K562 (cell line): Measurements from ENCODE around the gene PDIA2. TPM values are rescaled to one million over a fixed set of nuclear protein-coding genes. Genes with fewer than 3 reads are reported as not detected.

Experiments
- ATAC-seq: fragments of 200-7000 bp; cut with Tn5 transposase; 3 replicates; pipeline ENCODE4 v1.9.1; 2020; ENCODE audit warnings: moderate library complexity
- BruUV-seq: library from RNA; stranded (reverse); fragments of 400-500 nt; replicated peaks from 2 replicates; lab custom pipeline; 2021; lab: Mats Ljungman, UMichigan
- CTCF ChIA-PET: fragments of 300-600 bp; formaldehyde crosslinking; extraction: SDS; loops from one replicate; lab custom pipeline; 2021; ENCODE audit warnings: low intra/inter-chr PET ratio; lab: Yijun Ruan, JAX
- POLR2A ChIA-PET: fragments of 300-600, 350-650 bp; sonication (Branson Sonifier 250); formaldehyde crosslinking; extraction: SDS; loops from one replicate; lab custom pipeline; 2021; ENCODE audit warnings: antibody characterized with exemption, inconsistent platforms; lab: Yijun Ruan, JAX
- DNase-seq, 4 experiments: peaks; one replicate each; pipeline versions ENCODE4 v3.0.0 to v3.0.0-alpha.2; 2011 to 2018; ENCODE audit warnings: low spot score in 3 of 4, mixed read lengths in 3 of 4; ENCODE audit errors: extremely low read depth in 1 of 4
- FAIRE-seq: peaks from 2 replicates; lab custom pipeline; 2011; peaks lifted over from hg19 to GRCh38; lab: Jason Lieb, UNC
- H2AFZ ChIP-seq: 2 replicates; pipeline ENCODE4 v1.6.0; 2011; ENCODE audit warnings: low read depth, low read length, control low read depth, inconsistent platforms
- H3K27ac ChIP-seq: fragments of 200-600 bp; 3 replicates; pipeline ENCODE4 v1.8.0; 2011; ENCODE audit warnings: low read depth, mild to moderate bottlenecking, control low read depth, inconsistent platforms, low read length, moderate library complexity, mixed read lengths; ENCODE audit errors: extremely low read depth
- H3K27me3 ChIP-seq, 2 experiments: fragments of 300-600 bp in 1 of 2; 2 replicates in 1 of 2; 3 replicates in 1 of 2; pipeline versions ENCODE4 v1.6.0 to v1.8.0; 2011; ENCODE audit warnings: inconsistent platforms in 2 of 2, low read length in 2 of 2, mild to moderate bottlenecking in 1 of 2, mixed read lengths in 1 of 2, moderate library complexity in 1 of 2; ENCODE audit not compliant: control insufficient read depth in 2 of 2, insufficient read depth in 2 of 2
- H3K36me3 ChIP-seq: fragments of 300-600 bp; 3 replicates; pipeline ENCODE4 v1.8.0; 2011; ENCODE audit warnings: mild to moderate bottlenecking, low read length, inconsistent platforms; ENCODE audit not compliant: control insufficient read depth, insufficient read depth
- H3K4me1 ChIP-seq, 2 experiments: fragments of 200-600 bp in 1 of 2; replicated peaks in 1 of 2; 2 replicates in 1 of 2; 3 replicates in 1 of 2; pipeline versions ENCODE4 v1.5.1 to v1.8.0; 2011; ENCODE audit warnings: inconsistent platforms in 2 of 2, low read length in 2 of 2, mild to moderate bottlenecking in 1 of 2, mixed read lengths in 1 of 2, moderate library complexity in 1 of 2; ENCODE audit not compliant: control insufficient read depth in 2 of 2, insufficient read depth in 2 of 2
- H3K4me2 ChIP-seq: 2 replicates; pipeline ENCODE4 v1.6.1; 2011; ENCODE audit warnings: low read length, control low read depth, inconsistent platforms, mixed read lengths; ENCODE audit not compliant: insufficient read depth
- H3K4me3 ChIP-seq: fragments of 200-600 bp; sonication (generic), shearing (Covaris generic); 2 replicates; pipeline ENCODE4 v1.5.1; 2016; ENCODE audit warnings: control low read depth, inconsistent platforms
- H3K79me2 ChIP-seq: fragments of 200-600 bp; 3 replicates; pipeline ENCODE4 v1.8.0; 2011; ENCODE audit warnings: low read length, inconsistent platforms; ENCODE audit not compliant: control insufficient read depth, insufficient read depth
- H3K9ac ChIP-seq, 2 experiments: 2 replicates each; pipeline versions ENCODE4 v1.6.0 to v1.6.1; 2011; ENCODE audit warnings: low read depth in 2 of 2, low read length in 2 of 2, control low read depth in 1 of 2, inconsistent platforms in 1 of 2, mild to moderate bottlenecking in 1 of 2, mixed read lengths in 1 of 2; ENCODE audit not compliant: insufficient read depth in 1 of 2
- H3K9me1 ChIP-seq: one replicate; pipeline ENCODE4 v1.6.0; 2011; ENCODE audit warnings: inconsistent platforms, mild to moderate bottlenecking, low read length, moderate library complexity; ENCODE audit not compliant: control insufficient read depth, insufficient read depth
- H3K9me3 ChIP-seq: replicated peaks from 2 replicates; pipeline ENCODE4 v1.5.1; 2011; ENCODE audit warnings: low read depth, low read length, inconsistent platforms; ENCODE audit not compliant: control insufficient read depth, insufficient read depth
- H4K20me1 ChIP-seq: replicated peaks from 2 replicates; pipeline ENCODE4 v1.6.1; 2011; ENCODE audit warnings: low read length, inconsistent platforms, mixed read lengths; ENCODE audit not compliant: control insufficient read depth, insufficient read depth
- BCL6 ChIP-seq: fragments of 250-450 bp; sonication (Bioruptor Pico); IDR thresholded peaks from 2 replicates; pipeline ENCODE4 v1.4.0; 2020
- DNMT1 ChIP-seq: fragments of 450-650 bp; IDR thresholded peaks from 2 replicates; pipeline ENCODE4 v1.6.1; 2016; ENCODE audit warnings: antibody characterized with exemption, mild to moderate bottlenecking
- HES1 ChIP-seq: fragments of 450-650 bp; IDR thresholded peaks from 2 replicates; pipeline ENCODE4 v1.6.1; 2016; ENCODE audit warnings: low read depth, mild to moderate bottlenecking, moderate library complexity
- NR0B1 ChIP-seq: fragments of 450-650 bp; IDR thresholded peaks from one replicate; pipeline ENCODE4 v1.6.1; 2018; ENCODE audit warnings: mild to moderate bottlenecking, moderate library complexity; ENCODE audit not compliant: partially characterized antibody
- PHTF2 ChIP-seq: fragments of 250-450 bp; sonication (Bioruptor Pico); IDR thresholded peaks from 2 replicates; pipeline ENCODE4 v1.5.0; 2021; ENCODE audit warnings: mild to moderate bottlenecking
- SMAD3 ChIP-seq: fragments of 450-650 bp; formaldehyde crosslinking; conservative IDR thresholded peaks from 2 replicates; pipeline ENCODE4 v1.4.0; 2020; ENCODE audit warnings: mild to moderate bottlenecking
- SP2 ChIP-seq: IDR thresholded peaks from 2 replicates; pipeline ENCODE4 v1.6.1; 2011; ENCODE audit warnings: mild to moderate bottlenecking, low read depth, low read length, moderate library complexity; ENCODE audit not compliant: poor library complexity, severe bottlenecking; ENCODE audit errors: extremely low read depth
- SREBF2 ChIP-seq: sonication (generic); formaldehyde crosslinking; IDR thresholded peaks from 2 replicates; pipeline ENCODE4 v1.4.0; 2020; ENCODE audit warnings: mild to moderate bottlenecking, missing genetic modification reagents
- STAT5B ChIP-seq: fragments of 250-450 bp; sonication (Bioruptor Pico); IDR thresholded peaks from 2 replicates; pipeline ENCODE4 v1.8.0; 2021; ENCODE audit warnings: mild to moderate bottlenecking, inconsistent platforms
- ZNF121 ChIP-seq: sonication (generic); formaldehyde crosslinking; conservative IDR thresholded peaks from 2 replicates; pipeline ENCODE4 v1.8.0; 2022; ENCODE audit warnings: missing genetic modification reagents
- ZNF668 ChIP-seq: fragments of 250-450 bp; sonication (Bioruptor Pico); IDR thresholded peaks from 2 replicates; pipeline ENCODE4 v1.8.0; 2022; ENCODE audit warnings: mild to moderate bottlenecking, inconsistent platforms
- ZNF707 ChIP-seq: fragments of 250-450 bp; sonication (Bioruptor Pico); conservative IDR thresholded peaks from 2 replicates; pipeline ENCODE4 v1.8.0; 2022; ENCODE audit warnings: inconsistent platforms, mild to moderate bottlenecking, moderate library complexity
- ZNF764 ChIP-seq: fragments of 250-450 bp; sonication (Bioruptor Pico); IDR thresholded peaks from 2 replicates; pipeline ENCODE4 v1.4.0; 2020; ENCODE audit warnings: low read depth, mild to moderate bottlenecking, moderate library complexity
- WGBS: fragments of 100-300 bp; shearing (Covaris generic); methylation state at CpG from one replicate; pipeline ENCODE4 v1.1.6; 2016; ENCODE audit warnings: low coverage, mixed read lengths; ENCODE audit not compliant: insufficient coverage; ENCODE audit errors: missing lambda C conversion rate; 5-methylcytosine and 5-hydroxymethylcytosine counted together
- in situ Hi-C: fragments of 300-500 bp; cut with MboI; formaldehyde crosslinking; loops from 4 replicates; pipeline ENCODE4 v1.15.0; 2018; ENCODE audit warnings: inconsistent platforms, mixed read lengths
- intact Hi-C: fragments of 100-400 bp; cut with micrococcal nuclease; formaldehyde crosslinking; loops from 2 replicates; pipeline ENCODE4 v1.14.2; 2022
- polyA plus RNA-seq, 8 experiments: library from polyadenylated mRNA; depleted of rRNA in 4 of 8; stranded (reverse) in 5 of 8; unstranded in 3 of 8; fragments of >200 nt; fragmentation: Nextera tagmentation in 2 of 8; fragmentation: Illumina TruSeq in 1 of 8; extraction: Ambion mirVana in 2 of 8; extraction: Trizol in 1 of 8; gene quantifications; 2 replicates each; pipeline versions ENCODE4 v1.2.1 to v1.2.3, GENCODE V29; 2011 to 2014; ENCODE audit warnings: inconsistent platforms in 1 of 8, missing spikeins in 1 of 8
- total RNA-seq, 7 experiments: library from RNA; depleted of rRNA in 6 of 7; stranded (reverse); fragments of >200 nt in 6 of 7; fragmentation: Illumina TruSeq in 2 of 7; extraction: Trizol in 2 of 7; gene quantifications; 2 replicates each; pipeline versions ENCODE4 v1.2.1 to v1.2.3, GENCODE V29; 2011 to 2021; ENCODE audit warnings: low replicate concordance in 1 of 7

Gene PDIA2
- total and polyA plus RNA-seq, 9 of the 15 experiments (the other 6 are each of a cell fraction or from before 2014, with no cell fraction given) = 0.13 to 0.92 (median 0.23) TPM; not detected in 4

- Histone ChIP-seq H4K20me1 (no peaks in the 10 kb centered on the region), H3K36me3 (no peaks in the 10 kb centered on the region), H3K79me2 (peaks cover 27% of the 10 kb centered on the region), H3K27me3 (no peaks in the 10 kb centered on the region), H3K9me1 (no peaks in the 10 kb centered on the region), H3K4me2 (no peak overlapping the region), H3K4me3 (no peak overlapping the region)
- in situ Hi-C loops = no loop called here
- FAIRE-seq (peak; percentile 11), DNase-seq (peak in 2 of 4 experiments; percentile 3 to 4)
- BruUV-seq = no TSS peak
- 75% methylated on average over 9 of the region's 9 CpGs for WGBS
- TF ChIP-seq ZNF121 (CRISPR knock-in tag) = peak; percentile 92
- TF ChIP-seq SP2 = no peak
- TF ChIP-seq, all 486 proteins: peak for 1
- peaks cover 15 to 32% of the 10 kb centered on the region in 2 experiments for H3K4me1 ChIP-seq
- no peaks in the 10 kb centered on the region for H3K9me3 ChIP-seq
- peak; percentile 48 for ATAC-seq
- H2AFZ ChIP-seq = peak overlapping the region; percentile 45
- H3K27ac ChIP-seq = peak overlapping the region; percentile 51; the same call in 2 of the 3 replicates
- intact Hi-C loops = no loop called here
- ChIA-PET POLR2A (interaction anchor here (0.8 to 3.7 kb wide), 3 partner anchors 9 to 13 kb away, joined by 3 to 14 read pairs (median 4); no protein-coding TSS in a partner anchor), CTCF (no interaction called here)
- peak overlapping the region in 1 of 2 experiments; percentile 79; a peak in 3 of 4 replicates for H3K9ac ChIP-seq
Measured at GRCh38 chr16:245105-245504, 37.9 kb upstream of the PDIA2 start.

- Histone ChIP-seq H3K9me3 (no peaks in the 10 kb centered on the region), H3K27me3 (no peaks in the 10 kb centered on the region), H3K27ac (no peak overlapping the region), H3K4me2 (no peak overlapping the region), H3K4me3 (no peak overlapping the region), H3K9ac (peak overlapping the region in 1 of 2 experiments; percentile 55; a peak in 1 of 4 replicates), H4K20me1 (no peaks in the 10 kb centered on the region), H3K36me3 (no peaks in the 10 kb centered on the region), H3K4me1 (peaks cover 8 to 24% of the 10 kb centered on the region in 2 experiments), H2AFZ (no peak overlapping the region), H3K79me2 (peaks cover 13% of the 10 kb centered on the region), H3K9me1 (no peaks in the 10 kb centered on the region)
- ATAC-seq = no peak
- CTCF ChIA-PET = no interaction called here
- no peak for DNase-seq
- FAIRE-seq = no peak
- 86% methylated on average over 12 of the region's 12 CpGs for WGBS
- intact Hi-C loops = no loop called here
- in situ Hi-C loops = no loop called here
- BruUV-seq = no TSS peak
- POLR2A ChIA-PET = no interaction called here
- no peak for TF ChIP-seq ZNF668 (CRISPR knock-in tag)
- TF ChIP-seq ZNF764 (CRISPR knock-in tag) = no peak
- TF ChIP-seq STAT5B (CRISPR knock-in tag) = no peak
- TF ChIP-seq BCL6 (CRISPR knock-in tag) = no peak
- TF ChIP-seq ZNF707 (CRISPR knock-in tag) = no peak
- no peak for TF ChIP-seq SMAD3 (CRISPR knock-in tag)
- TF ChIP-seq PHTF2 (CRISPR knock-in tag) = no peak
- TF ChIP-seq DNMT1 = no peak
- no peak for TF ChIP-seq HES1
- TF ChIP-seq NR0B1 = no peak
- TF ChIP-seq SREBF2 (CRISPR knock-in tag) = no peak
Measured at GRCh38 chr16:247027-247426, 35.9 kb upstream of the PDIA2 start.
